K562 (cell line): Measurements from ENCODE around the gene TTC8.

Experiments
- CEBPB ChIP-seq: fragments of 450-650 bp; IDR thresholded peaks from 2 replicates; pipeline ENCODE4 v1.6.1; 2016; ENCODE audit warnings: missing genetic modification characterization, missing compliant biosample characterization
- CHD2 ChIP-seq: IDR thresholded peaks from 2 replicates; pipeline ENCODE4 v1.6.1; 2011; ENCODE audit warnings: low read depth, low read length
- CTCF ChIP-seq, 3 experiments: IDR thresholded peaks in 2 of 3; conservative IDR thresholded peaks in 1 of 3; 2 replicates each; pipeline ENCODE4 v1.5.1; 2011 to 2012; ENCODE audit warnings: low read length in 3 of 3, mild to moderate bottlenecking in 3 of 3, control low read depth in 2 of 3, improper control_type of control experiment in 1 of 3, inconsistent platforms in 1 of 3, low read depth in 1 of 3, mixed read lengths in 1 of 3, moderate library complexity in 1 of 3; ENCODE audit not compliant: insufficient read depth in 2 of 3
- CXXC5 ChIP-seq: fragments of 250-450 bp; sonication (Bioruptor Pico); IDR thresholded peaks from 2 replicates; pipeline ENCODE4 v1.8.0; 2022; ENCODE audit warnings: inconsistent platforms, mild to moderate bottlenecking, moderate library complexity
- FOXM1 ChIP-seq, 2 experiments: fragments of 450-650 bp in 1 of 2; sonication (generic) in 1 of 2; formaldehyde crosslinking in 1 of 2; IDR thresholded peaks; 2 replicates each; pipeline versions ENCODE4 v1.6.1 to v1.9.0; 2017 to 2022; ENCODE audit warnings: low read depth in 2 of 2, mild to moderate bottlenecking in 2 of 2, missing genetic modification reagents in 1 of 2, moderate library complexity in 1 of 2
- FOXP1 ChIP-seq: sonication (generic); formaldehyde crosslinking; IDR thresholded peaks from 2 replicates; pipeline ENCODE4 v1.8.0; 2022; ENCODE audit warnings: mild to moderate bottlenecking, missing genetic modification reagents
- HCFC1 ChIP-seq: IDR thresholded peaks from 2 replicates; pipeline ENCODE4 v1.6.1; 2012; ENCODE audit warnings: low read depth, low read length, improper control_type of control experiment
- HIVEP1 ChIP-seq: fragments of 250-450 bp; sonication (Bioruptor Pico); IDR thresholded peaks from 2 replicates; pipeline ENCODE4 v1.4.0; 2020; ENCODE audit warnings: mild to moderate bottlenecking
- NR2C2 ChIP-seq, 2 experiments: fragments of 200-800 bp in 1 of 2; sonication (Bioruptor generic) in 1 of 2; sonication (generic) in 1 of 2; formaldehyde crosslinking in 1 of 2; IDR thresholded peaks; 2 replicates each; pipeline versions ENCODE4 v1.6.1 to v1.8.0; 2016 to 2022; ENCODE audit warnings: mild to moderate bottlenecking in 1 of 2, missing compliant biosample characterization in 1 of 2, missing genetic modification characterization in 1 of 2, missing genetic modification reagents in 1 of 2
- POLR2AphosphoS5 ChIP-seq: IDR thresholded peaks from 2 replicates; pipeline ENCODE4 v1.6.1; 2011; ENCODE audit warnings: mild to moderate bottlenecking, low read depth, low read length, moderate library complexity; ENCODE audit not compliant: control insufficient read depth, insufficient read depth
- TFAP4 ChIP-seq: sonication (generic); formaldehyde crosslinking; IDR thresholded peaks from 2 replicates; pipeline ENCODE4 v1.8.0; 2022; ENCODE audit warnings: missing genetic modification reagents, mild to moderate bottlenecking, moderate library complexity, borderline replicate concordance
- TF ChIP-seq, protein P1 (sequence below): sonication (generic); formaldehyde crosslinking; IDR thresholded peaks from 2 replicates; pipeline ENCODE4 v1.8.1; 2023; ENCODE audit warnings: mild to moderate bottlenecking, missing genetic modification reagents, moderate library complexity

DNA sequence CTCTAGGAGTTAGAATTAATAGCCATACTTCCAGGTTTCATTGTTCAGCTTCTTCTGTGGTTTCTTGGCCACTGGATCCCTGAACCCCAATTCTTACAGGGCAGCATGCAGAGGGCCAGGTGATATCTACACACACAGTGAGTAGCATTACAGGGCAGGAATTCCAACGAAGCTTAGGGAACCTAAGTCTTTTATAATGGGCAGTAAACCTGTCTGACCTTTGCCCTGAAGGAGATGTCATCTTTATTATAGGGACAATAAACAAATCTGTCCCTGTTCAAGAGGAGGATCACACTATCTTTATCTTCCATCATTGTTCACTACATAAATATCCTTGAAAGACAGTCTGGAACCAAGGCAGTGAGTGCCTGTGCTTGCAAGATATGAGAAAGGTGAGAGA, 20.0 kb upstream of the TTC8 start:
- TF ChIP-seq CXXC5 (CRISPR knock-in tag) (no peak), TFAP4 (no peak), NR2C2 (CRISPR knock-in tag; IDR thresholded peaks at IDR 0.05) (no peak), NR2C2 (tag; IDR thresholded peaks at IDR 0.05) (no peak), POLR2AphosphoS5 (no peak), CTCF (IDR thresholded peaks at IDR 0.05 in 2 of 3, conservative IDR thresholded peaks at IDR 0.05 in 1 of 3; ENCODE audit: insufficient read depth in 2 of 3, low read depth in 1 of 3, low read length in 3 of 3) (no peak), HCFC1 (no peak), CHD2 (no peak), CEBPB (tag) (no peak), FOXP1 (CRISPR knock-in tag) (no peak), FOXM1 (IDR thresholded peaks at IDR 0.05; ENCODE audit: low read depth) (no peak), FOXM1 (CRISPR knock-in tag; IDR thresholded peaks at IDR 0.05; ENCODE audit: low read depth) (no peak), HIVEP1 (CRISPR knock-in tag) (no peak)
- TF ChIP-seq, protein P1, sequence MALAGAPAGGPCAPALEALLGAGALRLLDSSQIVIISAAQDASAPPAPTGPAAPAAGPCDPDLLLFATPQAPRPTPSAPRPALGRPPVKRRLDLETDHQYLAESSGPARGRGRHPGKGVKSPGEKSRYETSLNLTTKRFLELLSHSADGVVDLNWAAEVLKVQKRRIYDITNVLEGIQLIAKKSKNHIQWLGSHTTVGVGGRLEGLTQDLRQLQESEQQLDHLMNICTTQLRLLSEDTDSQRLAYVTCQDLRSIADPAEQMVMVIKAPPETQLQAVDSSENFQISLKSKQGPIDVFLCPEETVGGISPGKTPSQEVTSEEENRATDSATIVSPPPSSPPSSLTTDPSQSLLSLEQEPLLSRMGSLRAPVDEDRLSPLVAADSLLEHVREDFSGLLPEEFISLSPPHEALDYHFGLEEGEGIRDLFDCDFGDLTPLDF (CRISPR knock-in tag) = no peak
